NCI-H2227 (cell line): ENCODE data around the gene VPS29.
A peak's percentile ranks its signal among the peaks of the same experiment; 100 is the strongest.
"Not testable (repeated sequence)": the region's sequence is repeated elsewhere in the genome, so short reads cannot be mapped to it uniquely, and the experiment has no call there.

ENCODE experiments used
- DNase-seq: peaks from one replicate; lab custom pipeline; 2025; ENCODE audit not compliant: unreplicated experiment; lab: John Stamatoyannopoulos, UW

The VPS29 gene

DNA sequence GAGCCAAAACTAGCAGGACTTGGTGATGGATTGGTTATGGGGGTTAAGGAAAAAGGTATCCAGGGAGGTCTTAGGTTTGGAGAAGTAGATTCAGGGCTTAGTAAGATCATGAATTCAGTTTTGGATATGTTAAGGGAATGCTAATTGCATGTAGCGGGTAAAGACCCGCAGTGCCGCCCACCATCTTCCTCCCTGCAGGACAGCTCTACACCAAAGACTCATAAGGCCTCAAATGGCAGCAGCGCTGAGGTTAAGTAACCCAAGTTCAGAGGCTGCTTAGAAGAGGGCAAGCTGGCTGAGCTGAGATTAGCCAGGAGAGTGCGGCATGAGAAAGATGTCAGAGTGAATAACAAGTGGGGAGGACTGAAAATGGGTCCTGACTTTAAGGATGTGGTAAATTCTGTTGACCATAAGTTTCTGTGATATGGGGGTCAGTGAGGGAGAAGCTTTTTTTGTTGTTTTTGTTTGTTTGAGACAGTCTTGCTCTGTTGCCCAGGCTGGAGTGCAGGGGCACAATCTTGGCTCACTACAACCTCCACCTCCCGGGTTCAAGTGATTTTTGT lies 26.4 kb upstream of the VPS29 start:
- DNase-seq, result no peak

DNA sequence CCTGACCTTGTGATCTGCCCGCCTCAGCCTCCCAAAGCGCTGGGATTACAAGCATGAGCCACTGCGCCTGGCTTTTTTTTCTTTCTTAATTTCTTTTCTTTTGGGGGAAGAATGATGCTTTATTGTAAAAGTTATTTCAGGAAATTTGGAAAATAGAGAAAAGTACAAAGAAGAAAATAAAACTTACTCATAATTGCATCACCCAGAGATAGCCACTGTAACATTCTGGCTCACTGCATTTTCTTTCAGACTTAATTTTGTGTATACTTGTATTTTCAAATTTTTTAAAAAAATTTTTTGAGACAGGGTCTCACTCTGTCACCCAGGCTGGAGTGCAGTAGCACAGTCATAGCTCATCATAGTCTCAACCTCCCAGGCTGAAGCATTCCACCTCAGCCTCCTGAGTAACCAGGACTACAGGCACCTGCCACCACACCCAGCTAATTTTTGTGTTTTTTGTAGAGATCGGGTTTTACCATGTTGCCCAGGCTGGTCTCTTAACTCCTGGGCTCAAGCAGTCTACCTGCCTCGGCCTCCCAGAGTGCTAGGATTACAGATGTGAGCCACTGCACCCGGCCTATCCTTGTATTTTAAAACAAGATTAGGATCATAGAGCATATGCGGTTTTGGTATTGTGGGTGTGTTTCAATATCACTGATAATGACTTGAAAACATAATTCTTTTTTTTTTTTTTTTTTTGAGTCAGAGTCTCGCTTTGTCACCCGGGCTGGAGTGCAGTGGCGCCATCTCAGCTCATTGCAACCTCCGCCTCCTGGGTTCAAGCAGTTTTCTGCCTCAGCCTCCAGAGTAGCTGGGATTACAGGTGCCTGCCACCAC lies 19.2 kb upstream of the VPS29 start:
- DNase-seq, result not testable (repeated sequence)

DNA sequence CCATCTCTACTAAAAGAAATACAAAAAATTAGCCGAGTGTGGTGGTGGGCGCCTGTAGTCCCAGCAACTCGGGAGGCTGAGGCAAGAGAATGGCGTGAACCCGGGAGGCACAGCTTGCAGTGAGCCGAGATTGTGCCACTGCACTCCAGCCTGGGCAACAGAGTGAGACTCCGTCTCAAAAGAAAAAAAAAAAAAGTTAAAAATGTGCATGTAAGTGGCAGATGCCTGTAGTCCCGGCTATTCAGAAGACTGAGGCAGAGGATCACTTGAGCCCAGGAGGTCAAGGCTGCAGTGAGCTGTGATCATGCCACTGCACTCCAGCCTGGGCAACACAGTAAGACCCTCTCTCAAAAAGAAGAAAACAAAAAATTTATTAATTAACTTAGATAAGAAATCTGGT lies 16.1 kb upstream of the VPS29 start:
- not testable (repeated sequence) for DNase-seq

DNA sequence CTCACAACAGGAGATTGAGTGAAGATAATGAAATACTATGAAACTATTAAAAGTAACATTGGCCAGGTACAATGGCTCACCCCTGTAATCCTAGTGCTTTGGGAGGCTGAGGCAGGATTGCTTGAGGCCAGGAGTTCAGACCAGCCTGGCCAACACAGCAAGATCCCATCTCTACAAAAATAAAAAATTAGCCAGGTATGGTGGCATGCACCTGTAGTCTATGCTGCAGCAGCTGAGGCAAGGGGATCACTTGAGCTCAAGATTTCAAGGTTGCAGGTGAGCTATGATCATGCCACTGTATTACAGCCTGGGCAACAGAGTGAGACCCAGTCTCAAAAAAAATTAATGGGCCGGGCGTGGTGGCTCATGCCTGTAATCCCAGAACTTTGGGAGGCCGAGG lies 15.1 kb upstream of the VPS29 start:
- DNase-seq, result no peak

DNA sequence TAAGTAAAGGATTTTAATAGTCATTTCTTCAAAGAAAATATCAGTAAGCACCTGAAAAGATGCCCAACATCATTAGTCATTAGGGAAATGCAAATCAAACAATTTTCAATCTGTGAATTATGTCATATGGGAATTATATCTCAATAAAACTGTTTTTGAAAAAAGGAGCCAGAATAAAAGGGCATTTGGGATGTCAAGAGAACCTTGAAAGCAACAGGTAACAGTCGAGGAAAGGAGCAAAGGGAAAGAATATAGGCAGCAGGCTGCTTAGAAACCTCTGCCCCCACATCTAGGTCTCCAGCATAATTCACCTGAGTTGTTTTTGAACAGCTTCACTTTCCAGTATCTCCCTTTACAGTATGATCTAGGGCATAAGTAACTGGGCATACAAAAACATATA lies 12.5 kb upstream of the VPS29 start:
- DNase-seq, result no peak

DNA sequence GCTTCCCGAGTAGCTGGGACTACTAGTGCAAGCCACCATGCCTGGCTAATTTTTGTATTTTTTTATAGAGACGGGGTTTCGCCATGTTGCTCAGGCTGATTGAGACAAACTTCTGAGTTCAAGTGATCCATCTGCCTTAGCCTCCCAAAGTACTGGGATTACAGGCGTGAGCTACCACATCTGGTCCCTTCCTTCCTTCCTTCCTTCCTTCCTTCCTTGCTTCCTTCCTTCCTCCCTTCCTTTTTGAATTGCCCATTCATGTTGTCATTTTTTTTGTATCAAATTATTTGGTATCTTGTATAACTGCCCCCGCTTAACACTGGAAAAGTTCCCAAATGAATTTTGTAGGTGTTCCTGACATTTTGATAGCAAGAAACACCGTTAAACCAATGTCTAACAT lies 11.9 kb upstream of the VPS29 start:
- DNase-seq, result no peak

DNA sequence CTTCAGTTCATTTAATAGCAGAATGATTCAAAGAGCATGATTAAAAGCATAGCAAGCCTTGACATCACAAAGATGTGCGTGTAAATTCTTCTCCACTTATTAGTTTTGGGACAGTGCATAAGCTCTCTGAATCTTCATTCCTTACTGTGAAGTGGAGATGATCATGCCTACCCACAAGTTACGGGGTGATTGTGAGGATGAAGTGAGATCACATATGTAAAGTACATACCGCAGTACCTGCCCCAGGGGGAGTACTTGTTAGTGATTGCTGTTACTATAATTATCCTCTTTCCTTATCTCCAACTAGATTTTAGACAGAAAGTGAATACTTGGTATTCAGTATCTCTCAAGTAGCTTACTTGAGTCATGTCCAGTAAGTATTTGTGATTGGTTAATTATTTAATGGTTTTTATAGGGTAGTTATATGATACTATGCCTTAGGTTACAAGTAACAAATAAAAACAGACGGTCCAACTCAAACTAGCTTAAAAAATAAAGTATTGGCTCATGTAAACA lies 6.2 kb upstream of the VPS29 start:
- DNase-seq, result no peak

DNA sequence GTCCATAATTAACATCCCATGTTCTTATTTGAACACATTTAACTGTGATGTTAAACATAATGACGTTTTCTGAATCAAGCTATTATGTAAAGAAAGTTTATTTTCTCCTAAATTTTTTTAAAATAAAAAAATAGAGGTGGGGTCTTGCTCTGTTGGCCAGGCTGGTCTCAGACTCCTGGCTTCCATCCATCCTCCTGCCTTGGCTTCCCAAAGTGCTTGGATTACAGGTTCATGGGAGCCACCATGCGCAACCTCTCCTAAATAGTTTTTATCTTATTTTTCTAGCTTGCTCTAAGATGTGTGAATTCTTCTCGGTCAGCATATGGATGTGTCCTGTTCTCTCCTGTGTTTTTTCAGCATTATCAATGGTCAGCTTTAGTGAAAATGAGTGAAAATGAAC lies 3.4 kb upstream of the VPS29 start:
- no peak for DNase-seq

DNA sequence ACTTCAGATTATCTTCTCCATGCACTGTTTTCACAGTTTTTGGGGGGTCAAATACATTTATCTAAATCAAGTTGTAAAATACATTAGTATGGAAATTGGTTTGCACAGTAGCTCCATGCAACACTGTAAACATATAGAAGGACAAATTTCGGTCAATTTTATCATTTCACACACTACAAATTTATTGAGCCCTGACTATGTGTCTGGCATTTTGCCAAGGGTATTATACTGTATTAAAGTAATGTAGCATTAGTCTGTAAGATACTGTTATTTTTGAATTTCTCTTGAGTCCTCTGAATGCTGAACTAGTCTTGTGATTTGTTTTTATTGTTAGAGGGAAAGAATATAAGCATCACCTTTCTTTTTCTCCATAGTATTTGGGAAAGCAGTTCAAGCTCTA lies 1.5 kb upstream of the VPS29 start:
- no peak for DNase-seq

DNA sequence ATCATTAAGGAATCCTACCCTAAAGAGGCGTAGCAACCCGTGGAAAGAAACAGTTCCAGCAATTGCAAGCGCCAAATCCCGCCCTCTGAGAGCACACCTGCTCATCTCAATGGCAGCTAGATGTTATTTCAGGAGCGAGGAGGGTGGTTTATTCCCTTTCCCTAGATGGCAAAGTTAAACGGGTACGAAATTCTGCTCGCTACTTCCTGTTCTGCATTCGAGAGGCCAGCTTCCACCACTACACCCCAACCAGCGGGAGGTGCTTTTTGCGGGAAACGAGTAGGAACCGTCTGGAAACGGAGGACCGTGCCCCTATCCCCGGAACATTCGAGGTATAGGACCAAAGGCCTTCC lies 536 bp downstream of the VPS29 start:
- peak; percentile 49 for DNase-seq

DNA sequence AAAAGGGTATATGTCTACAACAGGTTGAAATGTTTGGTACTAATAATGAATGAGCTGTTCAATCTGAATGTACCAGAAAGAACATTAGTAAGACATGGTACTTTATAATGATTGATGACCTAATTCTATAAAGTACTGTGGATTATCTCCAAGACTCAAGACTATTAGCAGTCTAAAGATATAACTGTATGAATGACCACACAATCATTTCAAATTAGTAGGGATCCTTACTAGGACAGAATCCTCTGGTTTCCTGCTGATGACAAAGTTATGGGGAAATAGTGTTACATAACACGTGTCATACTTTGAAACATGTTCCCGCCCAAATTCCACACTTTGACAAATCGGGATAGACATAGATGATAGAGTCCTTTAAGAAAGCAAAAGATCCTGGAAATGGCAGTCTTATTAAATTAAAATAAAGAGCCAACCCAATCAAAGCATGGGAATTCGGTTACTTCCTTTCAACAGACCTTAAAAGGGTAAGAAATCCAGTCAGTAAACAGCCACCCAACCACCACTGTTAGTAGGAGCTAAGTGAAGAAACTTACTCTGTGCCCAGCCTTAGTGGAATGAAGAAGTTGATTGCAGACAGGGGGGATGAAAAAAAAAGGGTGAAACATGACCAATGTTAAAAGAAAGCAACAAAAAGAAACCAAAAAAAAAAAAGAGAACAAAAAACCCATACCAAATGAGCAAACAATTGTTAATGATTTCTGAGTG lies 2.8 kb downstream of the VPS29 start:
- DNase-seq, result no peak

DNA sequence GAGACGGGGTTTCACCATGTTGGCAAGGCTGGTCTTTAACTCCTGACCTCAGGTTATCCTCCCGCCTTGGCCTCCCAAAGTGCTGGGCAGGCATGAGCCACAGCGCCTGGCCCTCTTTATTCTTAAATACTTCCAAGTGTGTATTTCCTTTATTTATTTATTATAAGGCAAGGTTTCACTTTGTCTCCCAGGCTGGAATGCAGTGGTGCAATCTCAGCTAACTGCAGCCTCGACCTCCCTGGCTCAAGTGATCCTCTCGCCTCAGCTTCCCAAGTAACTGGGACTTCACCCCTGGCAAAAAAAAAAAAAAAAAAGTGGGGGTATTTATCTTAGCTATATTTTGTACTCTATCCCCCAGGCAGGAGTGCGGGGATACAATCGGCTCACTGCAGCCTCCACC lies 26.5 kb downstream of the VPS29 start:
- DNase-seq, result no peak

DNA sequence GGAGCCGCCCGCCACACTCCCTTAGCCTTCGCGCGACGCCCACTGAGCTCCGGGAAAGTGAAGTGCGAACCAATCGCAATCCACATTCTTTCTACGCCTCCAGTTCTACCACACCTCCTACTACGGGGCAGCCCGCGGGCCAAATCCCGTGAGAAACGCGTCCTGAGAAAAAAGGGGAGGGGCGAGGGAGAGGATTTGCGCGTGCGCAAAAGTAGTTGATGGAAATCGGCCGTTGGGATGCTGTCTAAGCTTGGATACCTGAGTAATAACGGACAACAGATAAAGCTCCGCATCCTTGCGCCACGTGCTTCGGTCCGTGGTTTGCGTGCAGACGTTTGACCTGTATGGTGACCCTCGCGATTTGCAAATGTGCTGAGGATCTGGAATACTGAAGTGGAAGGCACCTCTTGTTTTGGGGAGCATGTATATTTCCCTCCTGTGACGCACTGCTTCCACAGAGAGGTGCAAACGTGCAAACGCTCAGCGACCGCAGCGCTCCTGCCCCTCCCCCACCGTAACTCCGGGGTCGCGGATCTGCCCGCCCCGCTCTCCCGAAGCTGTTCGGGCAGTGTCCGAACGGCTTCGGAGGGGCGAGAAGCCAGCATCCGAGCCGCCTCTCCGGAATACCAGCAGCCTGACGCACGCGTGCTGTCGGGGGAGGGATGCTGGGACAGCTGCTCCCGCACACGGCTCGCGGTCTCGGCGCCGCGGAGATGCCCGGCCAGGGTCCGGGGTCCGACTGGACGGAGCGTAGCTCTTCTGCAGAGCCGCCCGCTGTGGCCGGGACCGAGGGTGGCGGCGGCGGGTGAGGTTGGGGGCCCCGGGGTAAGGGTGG lies 33.5 kb downstream of the VPS29 start, which contains the start of the genes FAM216A and GPN3:
Gene FAM216A, plus strand, starts transcription at position 632 of the 835 bp plus-strand sequence. Its CDS starts 31 bp downstream, at position 663.
Gene GPN3, minus strand, starts transcription at position 44 of the 835 bp plus-strand sequence. CDS start 54 bp downstream, outside the sequence.
- peak; percentile 99 for DNase-seq

DNA sequence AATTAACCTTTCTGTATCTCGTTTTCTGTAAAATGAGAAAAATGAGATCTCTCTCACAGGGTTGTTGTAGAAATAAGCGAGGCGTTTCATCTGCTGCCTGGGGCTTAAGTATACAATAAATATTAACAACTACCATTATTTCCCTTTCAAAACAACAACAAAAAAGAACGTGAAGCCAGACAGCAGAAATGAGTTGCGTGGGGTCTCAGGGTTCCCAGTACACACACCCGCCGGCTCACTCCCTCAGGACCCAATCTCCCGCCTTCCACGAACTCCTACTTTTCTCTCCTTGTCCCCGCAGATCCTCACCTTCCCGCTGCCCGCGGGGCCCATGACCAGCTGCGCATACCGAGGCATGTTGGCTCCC lies 34.1 kb downstream of the VPS29 start:
- DNase-seq, result no peak

DNA sequence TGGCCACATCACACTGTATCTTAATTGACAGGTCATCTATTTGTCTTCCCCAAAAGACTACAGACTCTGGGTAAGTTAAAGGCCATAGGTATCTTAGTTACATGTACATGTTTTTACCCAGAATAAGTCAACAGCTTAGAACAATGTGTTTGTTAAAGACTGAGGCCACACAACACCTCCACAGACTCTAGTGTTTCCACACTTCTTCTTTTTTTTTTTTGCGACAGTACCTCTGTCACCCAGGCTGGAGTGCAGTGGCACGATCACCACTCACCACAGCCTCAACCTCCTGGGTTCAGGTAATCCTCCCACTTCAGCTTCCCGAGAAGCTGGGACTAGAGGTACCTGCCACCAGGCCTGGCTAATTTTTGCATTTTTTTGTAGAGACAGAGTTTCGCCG lies 35.1 kb downstream of the VPS29 start:
- no peak for DNase-seq

DNA sequence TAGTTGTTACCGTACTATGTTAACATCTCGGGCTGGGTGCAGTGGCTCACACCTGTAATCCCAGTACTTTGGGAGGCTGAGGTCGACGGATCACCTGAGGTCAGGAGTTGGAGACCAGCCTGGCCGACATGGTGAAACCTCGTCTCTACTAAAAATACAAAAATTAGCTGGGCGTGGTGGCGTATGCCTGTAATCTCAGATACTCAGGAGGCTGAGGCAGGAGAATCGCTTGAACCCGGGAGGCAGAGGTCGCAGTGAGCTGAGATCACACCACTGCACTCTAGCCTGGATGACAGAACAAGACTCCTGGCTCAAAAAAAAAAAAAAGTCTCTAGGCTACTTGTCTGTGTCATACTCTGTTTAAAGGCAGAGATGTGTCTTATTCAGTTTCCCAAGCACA lies 36.1 kb downstream of the VPS29 start:
- DNase-seq, result not testable (repeated sequence)

DNA sequence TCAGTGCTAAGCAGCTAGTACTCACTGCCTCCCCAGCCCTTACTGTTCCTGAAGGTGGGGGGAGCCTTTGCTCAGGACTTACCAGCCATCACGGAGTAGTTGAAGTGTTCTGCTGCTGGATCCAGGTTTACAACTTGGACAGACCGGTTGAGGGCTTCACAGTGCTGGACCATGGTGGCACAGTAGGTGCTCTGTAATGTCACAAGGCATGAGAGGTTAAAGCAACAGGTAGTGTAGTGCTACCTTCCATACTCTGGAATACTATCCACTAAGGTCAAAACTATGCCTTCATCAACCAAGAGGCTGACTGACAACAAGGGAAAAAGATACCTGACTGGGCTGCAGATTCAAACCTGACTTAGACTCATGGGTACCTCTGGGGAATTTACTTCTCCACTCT lies 36.9 kb downstream of the VPS29 start:
- no peak for DNase-seq

DNA sequence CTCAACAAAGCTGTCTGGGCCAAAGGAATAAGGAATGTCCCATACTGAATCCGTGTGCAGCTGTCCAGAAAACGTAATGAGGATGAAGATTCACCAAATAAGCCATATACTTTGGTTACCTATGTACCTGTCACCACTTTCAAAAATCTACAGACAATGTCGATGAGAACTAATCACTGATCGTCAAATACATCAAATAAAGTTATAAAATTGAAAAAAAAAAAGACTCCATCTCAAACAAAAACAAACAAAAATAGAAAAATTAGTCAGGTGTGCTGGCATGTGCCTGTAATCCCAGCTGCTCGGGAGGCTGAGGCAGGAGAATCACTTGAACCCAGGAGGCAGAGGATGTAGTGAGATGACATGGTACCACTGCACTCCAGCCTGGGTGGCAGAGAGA lies 40.7 kb downstream of the VPS29 start:
- DNase-seq, result not testable (repeated sequence)

DNA sequence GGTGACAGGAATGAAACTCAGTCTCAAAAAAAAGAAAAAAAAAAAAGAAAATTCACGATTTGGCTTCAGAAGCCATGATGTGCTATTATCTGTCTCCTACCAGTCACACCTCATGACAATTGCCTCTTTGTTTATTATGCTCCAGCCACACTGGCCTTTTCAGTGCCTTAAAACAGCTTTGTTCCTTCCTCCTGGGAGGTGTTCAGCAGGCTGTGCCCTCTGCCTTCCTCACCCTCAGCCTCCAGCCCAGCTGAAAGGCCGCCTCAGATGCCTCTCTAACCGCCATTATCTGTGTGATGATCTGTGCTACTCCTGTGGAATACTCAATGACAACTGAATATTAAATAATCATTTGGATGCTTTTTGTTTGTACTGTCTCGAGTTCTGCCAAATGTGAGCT lies 43.2 kb downstream of the VPS29 start:
- DNase-seq, result no peak

DNA sequence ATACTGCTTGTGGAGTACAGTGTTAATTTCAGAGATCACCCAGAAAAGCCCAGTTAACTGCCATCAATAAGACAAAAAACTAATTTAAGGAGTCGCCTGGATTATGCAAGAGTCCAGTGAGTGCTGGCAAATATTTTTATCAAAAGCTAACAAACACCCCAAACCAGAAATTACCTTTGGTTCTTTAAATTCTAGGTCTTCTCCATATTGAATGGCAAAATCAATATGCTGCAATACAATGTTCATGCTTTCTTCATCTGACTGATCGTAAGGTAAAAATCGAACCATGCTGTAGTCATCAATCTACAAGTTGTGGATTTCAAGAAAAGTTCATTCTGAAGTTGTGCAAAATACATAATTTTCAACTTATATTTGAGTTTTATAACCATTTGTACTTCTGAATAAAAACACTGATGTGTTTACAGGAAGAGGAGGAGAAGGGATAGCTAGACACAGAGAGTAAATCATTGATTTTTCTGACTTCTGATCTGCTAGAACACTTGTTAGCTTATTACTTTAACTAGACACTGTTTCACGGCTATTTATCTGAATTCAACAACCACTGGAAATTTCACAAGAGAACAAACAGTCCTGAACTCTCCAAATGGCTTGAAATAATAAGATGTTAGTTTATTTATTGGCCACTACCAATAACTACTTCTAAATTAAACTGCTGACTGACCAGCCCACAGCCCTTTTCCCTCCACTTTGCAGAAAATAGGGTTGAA lies 48.2 kb downstream of the VPS29 start:
- DNase-seq, result no peak
